GM20000 (cell line): Measurements from ENCODE around the gene SHCBP1.

Source experiments
- DNase-seq: peaks from one replicate; pipeline ENCODE4 v3.0.0; 2012; ENCODE audit warnings: low spot score
- TF ChIP-seq, protein P1 (sequence below): IDR thresholded peaks from 2 replicates; pipeline ENCODE4 v1.5.1; 2012; ENCODE audit warnings: mild to moderate bottlenecking, control low read depth; ENCODE audit errors: extremely low read depth, missing control alignments

SHCBP1 gene

DNA sequence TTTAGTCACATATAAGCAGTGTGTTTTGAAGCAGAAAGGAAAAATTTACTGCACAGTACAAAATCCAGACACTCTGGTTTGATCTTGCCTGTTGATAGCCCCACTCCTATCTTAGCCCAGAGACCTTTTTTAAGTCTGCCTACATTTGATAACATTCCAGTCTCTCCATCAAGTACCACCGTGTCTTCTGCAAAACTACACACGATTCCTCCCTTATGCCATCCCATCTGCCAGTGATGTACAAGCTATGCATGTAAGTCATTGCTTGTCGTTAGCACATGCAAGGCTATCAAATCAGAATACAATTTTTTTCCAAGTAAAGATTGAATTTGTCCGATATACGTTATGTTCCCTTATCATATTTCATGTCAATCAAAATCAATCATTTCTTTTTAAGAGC, 14.9 kb downstream of the SHCBP1 start:
- DNase-seq, result no peak
- TF ChIP-seq, protein P1, sequence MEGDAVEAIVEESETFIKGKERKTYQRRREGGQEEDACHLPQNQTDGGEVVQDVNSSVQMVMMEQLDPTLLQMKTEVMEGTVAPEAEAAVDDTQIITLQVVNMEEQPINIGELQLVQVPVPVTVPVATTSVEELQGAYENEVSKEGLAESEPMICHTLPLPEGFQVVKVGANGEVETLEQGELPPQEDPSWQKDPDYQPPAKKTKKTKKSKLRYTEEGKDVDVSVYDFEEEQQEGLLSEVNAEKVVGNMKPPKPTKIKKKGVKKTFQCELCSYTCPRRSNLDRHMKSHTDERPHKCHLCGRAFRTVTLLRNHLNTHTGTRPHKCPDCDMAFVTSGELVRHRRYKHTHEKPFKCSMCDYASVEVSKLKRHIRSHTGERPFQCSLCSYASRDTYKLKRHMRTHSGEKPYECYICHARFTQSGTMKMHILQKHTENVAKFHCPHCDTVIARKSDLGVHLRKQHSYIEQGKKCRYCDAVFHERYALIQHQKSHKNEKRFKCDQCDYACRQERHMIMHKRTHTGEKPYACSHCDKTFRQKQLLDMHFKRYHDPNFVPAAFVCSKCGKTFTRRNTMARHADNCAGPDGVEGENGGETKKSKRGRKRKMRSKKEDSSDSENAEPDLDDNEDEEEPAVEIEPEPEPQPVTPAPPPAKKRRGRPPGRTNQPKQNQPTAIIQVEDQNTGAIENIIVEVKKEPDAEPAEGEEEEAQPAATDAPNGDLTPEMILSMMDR, result no peak

DNA sequence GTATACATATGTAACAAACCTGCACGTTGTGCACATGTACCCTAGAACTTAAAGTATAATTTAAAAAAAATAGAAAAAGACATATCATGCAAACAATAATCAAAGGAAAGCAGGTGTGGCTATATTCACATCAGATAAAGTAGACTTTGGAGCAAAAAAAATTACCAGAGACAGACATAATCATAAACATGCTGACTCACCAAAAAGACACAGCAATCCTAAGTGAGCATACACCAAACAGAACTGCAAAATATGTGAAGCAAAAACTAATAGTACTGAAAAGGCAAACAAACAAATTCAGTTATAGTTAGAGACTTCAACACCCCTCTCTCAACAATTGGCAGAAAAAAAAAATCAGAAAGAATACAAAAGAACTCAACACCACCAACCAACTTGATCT, 29.9 kb downstream of the SHCBP1 start:
- no peak for DNase-seq
- TF ChIP-seq, protein P1, result no peak

DNA sequence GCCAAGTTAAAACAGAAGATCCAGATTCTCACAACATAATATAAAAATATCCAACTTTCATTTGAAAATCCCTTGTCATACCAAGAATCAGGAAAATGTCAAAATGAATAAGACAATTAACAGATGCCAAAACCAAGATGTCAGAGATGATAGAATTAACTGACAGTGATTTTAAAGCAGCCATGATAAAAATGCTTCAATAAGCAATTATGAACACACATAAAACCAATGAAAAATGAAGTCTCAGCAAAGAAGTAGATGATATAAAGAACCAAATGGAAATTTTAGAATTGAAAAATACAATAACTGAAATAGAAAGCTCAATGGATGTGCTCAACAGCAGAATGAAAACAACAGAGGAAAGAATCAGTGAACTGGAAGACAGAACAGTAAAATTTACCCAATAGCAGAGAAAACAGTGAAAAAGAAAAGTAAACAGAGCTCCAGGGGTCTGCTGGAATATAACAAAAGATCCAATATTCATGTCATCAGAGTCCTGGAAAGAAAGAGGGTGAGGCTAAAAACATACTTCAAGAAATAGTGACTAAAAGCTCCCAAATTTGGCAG, 35.1 kb downstream of the SHCBP1 start:
- TF ChIP-seq, protein P1, result no peak

DNA sequence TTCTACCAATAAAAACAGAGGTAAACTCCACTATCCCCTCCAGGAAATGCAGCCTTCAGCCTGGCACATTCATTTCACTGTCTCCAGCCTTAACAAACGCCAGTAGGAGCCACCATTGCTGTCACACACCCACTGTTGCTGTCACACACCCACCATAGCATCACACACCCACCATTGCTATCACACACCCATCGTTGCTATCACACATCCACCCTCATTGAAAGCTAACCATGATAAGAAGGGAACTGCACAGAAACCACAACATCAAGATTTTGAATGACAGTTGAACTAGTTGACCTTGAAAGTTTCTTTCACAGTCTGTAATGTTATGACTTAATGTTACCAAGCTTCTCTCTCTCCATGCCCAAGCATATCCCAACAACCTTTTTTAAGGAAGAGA, 38.1 kb downstream of the SHCBP1 start:
- TF ChIP-seq, protein P1, result no peak
- DNase-seq, result no peak

More for the DNA sequence above, 35.1 kb downstream of the SHCBP1 start:
- no peak for DNase-seq

DNA sequence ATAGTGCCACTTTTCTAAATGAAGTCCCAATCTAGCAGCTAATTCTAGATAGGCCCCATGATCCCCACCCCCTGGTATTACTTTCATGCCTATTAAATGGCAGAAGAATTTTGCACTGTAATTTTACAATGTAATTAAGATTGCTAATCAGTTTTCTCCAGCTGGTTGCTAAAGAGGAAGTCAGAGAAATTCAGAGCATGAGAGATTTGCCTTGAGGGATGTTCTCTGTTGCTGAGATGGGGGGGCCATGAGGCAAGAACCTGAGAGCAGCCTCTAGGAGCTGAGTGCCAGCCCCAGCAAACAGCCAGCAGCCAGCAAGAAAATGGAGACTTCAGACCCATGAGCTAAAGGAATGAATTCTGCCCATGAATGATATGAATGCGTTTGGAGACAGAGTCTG, 38.9 kb downstream of the SHCBP1 start:
- TF ChIP-seq, protein P1, result no peak
- DNase-seq, result no peak

DNA sequence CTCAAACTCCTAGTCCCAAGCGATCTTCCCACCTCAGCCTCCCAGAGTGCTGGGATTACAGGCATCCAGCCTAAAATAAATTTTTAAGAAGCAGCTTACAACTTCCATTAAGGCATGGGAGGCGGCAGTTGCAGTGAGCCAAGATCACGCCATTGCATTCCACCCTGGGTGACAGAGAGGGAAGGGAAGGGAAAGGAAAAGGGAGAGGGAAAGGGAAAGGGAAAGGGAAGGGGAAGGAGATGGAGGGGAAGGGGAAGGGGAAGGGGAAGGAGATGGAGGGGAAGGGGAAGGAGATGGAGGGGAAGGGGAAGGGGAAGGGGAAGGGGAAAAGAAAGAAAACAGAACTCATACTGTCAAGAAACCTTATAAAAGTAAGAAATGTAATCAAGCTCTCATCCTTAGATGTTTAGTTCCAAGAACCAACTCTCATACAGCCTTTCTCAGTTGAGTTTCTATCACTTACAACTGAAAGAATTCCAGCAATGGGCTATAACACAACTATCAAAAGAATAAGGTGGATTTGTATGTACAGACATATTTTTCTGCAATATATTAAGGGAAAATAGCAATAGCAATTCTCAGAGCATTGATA, 43.1 kb downstream of the SHCBP1 start:
- TF ChIP-seq, protein P1, result no peak
- no peak for DNase-seq

DNA sequence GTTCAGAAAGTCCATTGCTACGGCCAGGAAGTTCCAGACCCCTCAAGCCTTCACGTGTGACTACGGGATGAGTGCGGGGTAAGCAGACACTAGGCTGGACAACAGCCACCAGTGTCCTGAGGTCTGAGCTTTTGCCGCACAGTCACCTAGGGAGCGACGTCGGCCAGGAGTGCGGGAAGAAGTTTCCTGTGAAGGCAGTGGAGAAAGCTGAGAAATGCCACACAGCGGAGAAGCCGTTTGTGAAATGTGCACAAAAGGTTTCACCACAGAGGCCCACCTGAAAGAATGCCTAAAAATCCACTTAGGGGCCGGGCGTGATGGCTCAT, 47.4 kb downstream of the SHCBP1 start:
- no peak for DNase-seq
- TF ChIP-seq, protein P1, result no peak
